K562 (cell line): ENCODE data around the gene SPHK2. TPM values are rescaled to one million over a fixed set of nuclear protein-coding genes. Genes with fewer than 3 reads are reported as not detected.

ENCODE experiments used
- ATAC-seq: fragments of 200-7000 bp; cut with Tn5 transposase; 3 replicates; pipeline ENCODE4 v1.9.1; 2020; ENCODE audit warnings: moderate library complexity
- BruUV-seq: library from RNA; stranded (reverse); fragments of 400-500 nt; replicated peaks from 2 replicates; lab custom pipeline; 2021; lab: Mats Ljungman, UMichigan
- CTCF ChIA-PET: fragments of 300-600 bp; formaldehyde crosslinking; extraction: SDS; loops from one replicate; lab custom pipeline; 2021; ENCODE audit warnings: low intra/inter-chr PET ratio; lab: Yijun Ruan, JAX
- POLR2A ChIA-PET: fragments of 300-600, 350-650 bp; sonication (Branson Sonifier 250); formaldehyde crosslinking; extraction: SDS; loops from one replicate; lab custom pipeline; 2021; ENCODE audit warnings: antibody characterized with exemption, inconsistent platforms; lab: Yijun Ruan, JAX
- DNase-seq, 4 experiments: peaks; one replicate each; pipeline versions ENCODE4 v3.0.0 to v3.0.0-alpha.2; 2011 to 2018; ENCODE audit warnings: low spot score in 3 of 4, mixed read lengths in 3 of 4; ENCODE audit errors: extremely low read depth in 1 of 4
- FAIRE-seq: peaks from 2 replicates; lab custom pipeline; 2011; peaks lifted over from hg19 to GRCh38; lab: Jason Lieb, UNC
- H2AFZ ChIP-seq: 2 replicates; pipeline ENCODE4 v1.6.0; 2011; ENCODE audit warnings: low read depth, low read length, control low read depth, inconsistent platforms
- H3K27ac ChIP-seq: fragments of 200-600 bp; 3 replicates; pipeline ENCODE4 v1.8.0; 2011; ENCODE audit warnings: low read depth, mild to moderate bottlenecking, control low read depth, inconsistent platforms, low read length, moderate library complexity, mixed read lengths; ENCODE audit errors: extremely low read depth
- H3K27me3 ChIP-seq, 2 experiments: fragments of 300-600 bp in 1 of 2; 2 replicates in 1 of 2; 3 replicates in 1 of 2; pipeline versions ENCODE4 v1.6.0 to v1.8.0; 2011; ENCODE audit warnings: inconsistent platforms in 2 of 2, low read length in 2 of 2, mild to moderate bottlenecking in 1 of 2, mixed read lengths in 1 of 2, moderate library complexity in 1 of 2; ENCODE audit not compliant: control insufficient read depth in 2 of 2, insufficient read depth in 2 of 2
- H3K36me3 ChIP-seq: fragments of 300-600 bp; 3 replicates; pipeline ENCODE4 v1.8.0; 2011; ENCODE audit warnings: mild to moderate bottlenecking, low read length, inconsistent platforms; ENCODE audit not compliant: control insufficient read depth, insufficient read depth
- H3K4me1 ChIP-seq, 2 experiments: fragments of 200-600 bp in 1 of 2; replicated peaks in 1 of 2; 2 replicates in 1 of 2; 3 replicates in 1 of 2; pipeline versions ENCODE4 v1.5.1 to v1.8.0; 2011; ENCODE audit warnings: inconsistent platforms in 2 of 2, low read length in 2 of 2, mild to moderate bottlenecking in 1 of 2, mixed read lengths in 1 of 2, moderate library complexity in 1 of 2; ENCODE audit not compliant: control insufficient read depth in 2 of 2, insufficient read depth in 2 of 2
- H3K4me2 ChIP-seq: 2 replicates; pipeline ENCODE4 v1.6.1; 2011; ENCODE audit warnings: low read length, control low read depth, inconsistent platforms, mixed read lengths; ENCODE audit not compliant: insufficient read depth
- H3K4me3 ChIP-seq: fragments of 200-600 bp; sonication (generic), shearing (Covaris generic); 2 replicates; pipeline ENCODE4 v1.5.1; 2016; ENCODE audit warnings: control low read depth, inconsistent platforms
- H3K79me2 ChIP-seq: fragments of 200-600 bp; 3 replicates; pipeline ENCODE4 v1.8.0; 2011; ENCODE audit warnings: low read length, inconsistent platforms; ENCODE audit not compliant: control insufficient read depth, insufficient read depth
- H3K9ac ChIP-seq, 2 experiments: 2 replicates each; pipeline versions ENCODE4 v1.6.0 to v1.6.1; 2011; ENCODE audit warnings: low read depth in 2 of 2, low read length in 2 of 2, control low read depth in 1 of 2, inconsistent platforms in 1 of 2, mild to moderate bottlenecking in 1 of 2, mixed read lengths in 1 of 2; ENCODE audit not compliant: insufficient read depth in 1 of 2
- H3K9me1 ChIP-seq: one replicate; pipeline ENCODE4 v1.6.0; 2011; ENCODE audit warnings: inconsistent platforms, mild to moderate bottlenecking, low read length, moderate library complexity; ENCODE audit not compliant: control insufficient read depth, insufficient read depth
- H3K9me3 ChIP-seq: replicated peaks from 2 replicates; pipeline ENCODE4 v1.5.1; 2011; ENCODE audit warnings: low read depth, low read length, inconsistent platforms; ENCODE audit not compliant: control insufficient read depth, insufficient read depth
- H4K20me1 ChIP-seq: replicated peaks from 2 replicates; pipeline ENCODE4 v1.6.1; 2011; ENCODE audit warnings: low read length, inconsistent platforms, mixed read lengths; ENCODE audit not compliant: control insufficient read depth, insufficient read depth
- DPF2 ChIP-seq: fragments of 450-650 bp; IDR thresholded peaks from 2 replicates; pipeline ENCODE4 v1.6.1; 2016
- HMGN3 ChIP-seq: IDR thresholded peaks from 2 replicates; pipeline ENCODE4 v1.6.1; 2011; ENCODE audit warnings: borderline replicate concordance, low read depth, mild to moderate bottlenecking, mixed read lengths, low read length; ENCODE audit not compliant: insufficient read length; ENCODE audit errors: extremely low read depth
- JUND ChIP-seq, 2 experiments: IDR thresholded peaks; 2 replicates in 1 of 2; 3 replicates in 1 of 2; pipeline ENCODE4 v1.6.1; 2011; ENCODE audit warnings: borderline replicate concordance in 2 of 2, low read depth in 2 of 2, low read length in 2 of 2, improper control_type of control experiment in 1 of 2, missing biosample characterization in 1 of 2, missing genetic modification characterization in 1 of 2, missing genetic modification reagents in 1 of 2
- NFXL1 ChIP-seq: fragments of 450-650 bp; formaldehyde crosslinking; IDR thresholded peaks from 2 replicates; pipeline ENCODE4 v1.4.0; 2021; ENCODE audit warnings: mild to moderate bottlenecking
- POLR3G ChIP-seq: IDR thresholded peaks from 2 replicates; pipeline ENCODE4 v1.6.1; 2011; ENCODE audit not compliant: insufficient read length, insufficient replicate concordance; ENCODE audit errors: extremely low read depth
- SMAD1 ChIP-seq: fragments of 150-350 bp; IDR thresholded peaks from 2 replicates; pipeline ENCODE4 v1.6.1; 2014; ENCODE audit warnings: low read length, low read depth; ENCODE audit not compliant: partially characterized antibody
- WGBS: fragments of 100-300 bp; shearing (Covaris generic); methylation state at CpG from one replicate; pipeline ENCODE4 v1.1.6; 2016; ENCODE audit warnings: low coverage, mixed read lengths; ENCODE audit not compliant: insufficient coverage; ENCODE audit errors: missing lambda C conversion rate; 5-methylcytosine and 5-hydroxymethylcytosine counted together
- in situ Hi-C: fragments of 300-500 bp; cut with MboI; formaldehyde crosslinking; loops from 4 replicates; pipeline ENCODE4 v1.15.0; 2018; ENCODE audit warnings: inconsistent platforms, mixed read lengths
- intact Hi-C: fragments of 100-400 bp; cut with micrococcal nuclease; formaldehyde crosslinking; loops from 2 replicates; pipeline ENCODE4 v1.14.2; 2022
- polyA plus RNA-seq, 8 experiments: library from polyadenylated mRNA; depleted of rRNA in 4 of 8; stranded (reverse) in 5 of 8; unstranded in 3 of 8; fragments of >200 nt; fragmentation: Nextera tagmentation in 2 of 8; fragmentation: Illumina TruSeq in 1 of 8; extraction: Ambion mirVana in 2 of 8; extraction: Trizol in 1 of 8; gene quantifications; 2 replicates each; pipeline versions ENCODE4 v1.2.1 to v1.2.3, GENCODE V29; 2011 to 2014; ENCODE audit warnings: inconsistent platforms in 1 of 8, missing spikeins in 1 of 8
- total RNA-seq, 7 experiments: library from RNA; depleted of rRNA in 6 of 7; stranded (reverse); fragments of >200 nt in 6 of 7; fragmentation: Illumina TruSeq in 2 of 7; extraction: Trizol in 2 of 7; gene quantifications; 2 replicates each; pipeline versions ENCODE4 v1.2.1 to v1.2.3, GENCODE V29; 2011 to 2021; ENCODE audit warnings: low replicate concordance in 1 of 7
- TF ChIP-seq, protein P1 (sequence below): sonication (generic); formaldehyde crosslinking; IDR thresholded peaks from 2 replicates; pipeline ENCODE4 v1.9.0; 2022; ENCODE audit warnings: mild to moderate bottlenecking, missing genetic modification reagents
- TF ChIP-seq, protein P2 (sequence below), 2 experiments: fragments of 450-650 bp in 1 of 2; sonication (generic) in 1 of 2; formaldehyde crosslinking in 1 of 2; IDR thresholded peaks in 1 of 2; conservative IDR thresholded peaks in 1 of 2; 2 replicates each; pipeline versions ENCODE4 v1.6.1 to v1.8.1; 2016 to 2023; ENCODE audit warnings: mild to moderate bottlenecking in 2 of 2, moderate library complexity in 2 of 2, inconsistent platforms in 1 of 2, missing genetic modification reagents in 1 of 2

SPHK2 gene
- total and polyA plus RNA-seq, 9 of the 15 experiments (the other 6 are each of a cell fraction or from before 2014, with no cell fraction given), result 0.10 to 15.2 (median 2.9) TPM

DNA sequence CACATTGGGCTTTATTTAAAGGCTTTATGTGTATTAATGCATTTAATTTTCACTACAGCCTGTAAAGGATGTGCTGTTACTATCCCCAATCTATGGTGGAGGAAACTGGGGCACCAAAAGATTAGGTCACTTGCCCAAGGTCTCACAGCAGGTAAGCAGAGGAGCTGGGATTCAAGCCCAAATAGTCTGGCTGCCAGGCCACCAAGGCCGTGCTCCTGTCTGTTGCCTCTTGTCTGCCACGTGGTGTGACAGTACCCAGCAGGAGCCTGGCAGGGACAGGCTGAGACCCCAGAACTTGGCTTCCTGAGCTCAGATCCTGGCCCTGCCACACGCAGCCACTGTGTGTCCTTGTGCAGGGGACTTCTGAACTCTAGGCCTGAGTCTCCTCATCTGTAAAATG is 49.0 kb downstream of the SPHK2 start:
- POLR2A ChIA-PET, result interaction anchor here (0.7 kb wide), 1 partner anchor 275 kb away, joined by 4 read pairs; the partner anchor contains the start of gene GRIN2D
- intact Hi-C loops, result no loop called here
- ATAC-seq (no peak), FAIRE-seq (no peak), DNase-seq (no peak)
- BruUV-seq, result no TSS peak
- Histone ChIP-seq H3K4me2 (no peak overlapping the region), H3K9me1 (no peaks in the 10 kb centered on the region), H3K27ac (no peak overlapping the region), H3K4me3 (no peak overlapping the region), H3K9ac (no peak overlapping the region), H4K20me1 (no peaks in the 10 kb centered on the region), H3K79me2 (no peaks in the 10 kb centered on the region), H3K36me3 (no peaks in the 10 kb centered on the region), H3K27me3 (no peaks in the 10 kb centered on the region), H2AFZ (no peak overlapping the region), H3K4me1 (peaks cover under 1 to 21% of the 10 kb centered on the region in 2 experiments; a peak in 2 of 5 replicates)
- CTCF ChIA-PET, result no interaction called here
- in situ Hi-C loops, result no loop called here
- 3% methylated on average over 3 of the region's 3 CpGs for WGBS
- TF ChIP-seq, protein P1, sequence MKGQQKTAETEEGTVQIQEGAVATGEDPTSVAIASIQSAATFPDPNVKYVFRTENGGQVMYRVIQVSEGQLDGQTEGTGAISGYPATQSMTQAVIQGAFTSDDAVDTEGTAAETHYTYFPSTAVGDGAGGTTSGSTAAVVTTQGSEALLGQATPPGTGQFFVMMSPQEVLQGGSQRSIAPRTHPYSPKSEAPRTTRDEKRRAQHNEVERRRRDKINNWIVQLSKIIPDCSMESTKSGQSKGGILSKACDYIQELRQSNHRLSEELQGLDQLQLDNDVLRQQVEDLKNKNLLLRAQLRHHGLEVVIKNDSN (CRISPR knock-in tag), result 0 out of 2 replicates have a peak, but pooled peaks have one; percentile 10
- no peak for TF ChIP-seq HMGN3
- TF ChIP-seq, all 486 proteins: peak for 1
- H3K9me3 ChIP-seq, result no peaks in the 10 kb centered on the region

DNA sequence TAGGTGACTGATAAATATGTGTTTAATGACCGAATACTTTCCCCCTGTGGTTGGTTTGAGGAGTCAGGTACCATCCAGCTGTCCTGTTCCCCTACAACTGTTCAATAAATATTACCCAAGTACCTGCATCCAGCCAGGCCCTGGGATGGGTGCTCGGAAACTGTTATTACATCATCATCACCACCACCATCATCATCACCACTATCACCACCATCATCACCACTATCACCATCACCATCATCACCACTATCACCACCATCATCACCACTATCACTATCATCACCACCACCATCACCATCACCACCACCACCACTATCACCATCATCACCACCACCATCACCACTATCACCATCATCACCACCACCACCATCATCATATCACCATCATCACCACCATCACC is 49.5 kb downstream of the SPHK2 start:
- CTCF ChIA-PET, result no interaction called here
- H3K9me1 ChIP-seq, result no peaks in the 10 kb centered on the region
- DNase-seq (no peak), ATAC-seq (no peak), FAIRE-seq (no peak)
- WGBS, result 25% methylated on average over 2 of the region's 2 CpGs
- no TSS peak for BruUV-seq
- no peaks in the 10 kb centered on the region for H3K27me3 ChIP-seq
- intact Hi-C loops, result no loop called here
- in situ Hi-C loops, result no loop called here
- no peak overlapping the region for H3K27ac ChIP-seq
- peaks cover 0 to 23% of the 10 kb centered on the region in 2 experiments; a peak in 2 of 5 replicates for H3K4me1 ChIP-seq
- H3K4me2 ChIP-seq, result no peak overlapping the region
- H3K36me3 ChIP-seq, result no peaks in the 10 kb centered on the region
- H3K4me3 ChIP-seq, result no peak overlapping the region
- H4K20me1 ChIP-seq, result no peaks in the 10 kb centered on the region
- H3K9me3 ChIP-seq, result no peaks in the 10 kb centered on the region
- H3K79me2 ChIP-seq, result no peaks in the 10 kb centered on the region
- H2AFZ ChIP-seq, result no peak overlapping the region
- no peak for TF ChIP-seq NFXL1
- no peak for TF ChIP-seq SMAD1
- no peak for TF ChIP-seq DPF2
- TF ChIP-seq JUND (IDR thresholded peaks at IDR 0.05; ENCODE audit: borderline replicate concordance, low read depth, low read length), result no peak
- TF ChIP-seq JUND (tag; IDR thresholded peaks at IDR 0.05; ENCODE audit: borderline replicate concordance, low read depth, low read length), result no peak
- TF ChIP-seq, protein P2, sequence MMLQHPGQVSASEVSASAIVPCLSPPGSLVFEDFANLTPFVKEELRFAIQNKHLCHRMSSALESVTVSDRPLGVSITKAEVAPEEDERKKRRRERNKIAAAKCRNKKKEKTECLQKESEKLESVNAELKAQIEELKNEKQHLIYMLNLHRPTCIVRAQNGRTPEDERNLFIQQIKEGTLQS (IDR thresholded peaks at IDR 0.05), result peak; percentile 69; the same call in 1 of the 2 replicates
- TF ChIP-seq, protein P2 (CRISPR knock-in tag; conservative IDR thresholded peaks at IDR 0.05), result no peak
- TF ChIP-seq POLR3G, result no peak
- H3K9ac ChIP-seq, result no peak overlapping the region
- POLR2A ChIA-PET, result no interaction called here
